Measurements from ENCODE around the gene CLDN22. TPM values are rescaled to one million over a fixed set of nuclear protein-coding genes. Genes with fewer than 3 reads are reported as not detected.

Gene CLDN22
- total and polyA plus RNA-seq, 10 of the 15 experiments (the other 5 are each of a cell fraction or from before 2014, with no cell fraction given): not detected

DNA sequence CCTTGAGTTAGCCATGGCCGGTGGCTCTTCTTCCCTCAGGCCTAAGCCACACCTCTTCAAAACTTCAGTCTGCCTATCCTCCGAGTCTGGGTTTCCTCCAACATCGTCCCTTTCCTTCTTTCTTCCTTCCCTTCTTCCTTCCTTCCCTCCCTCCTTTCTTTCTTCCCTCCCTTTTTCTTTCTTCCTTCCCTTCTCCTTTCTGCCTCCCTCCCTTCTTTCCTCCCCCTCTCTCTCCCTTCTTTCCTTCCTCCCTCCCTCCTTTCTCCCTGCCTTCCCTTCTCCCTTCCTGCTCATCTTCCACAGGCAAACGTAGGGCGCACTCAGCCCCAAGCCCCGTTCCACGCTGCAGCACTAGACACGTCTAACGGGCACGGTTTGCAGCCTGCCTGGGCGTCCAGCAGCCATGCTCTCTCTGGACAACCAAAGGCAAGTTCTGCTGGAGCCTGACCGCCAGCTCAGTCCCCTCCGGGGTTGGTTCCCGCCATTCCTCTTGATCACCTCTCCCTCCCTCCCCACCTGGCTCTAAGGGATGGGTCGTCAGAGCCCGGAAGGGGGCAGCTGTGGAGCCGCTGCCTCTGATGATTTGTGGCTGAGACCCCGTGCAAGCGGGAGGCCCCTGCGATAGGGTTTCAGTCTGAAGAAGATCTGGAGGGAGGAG lies 36.2 kb upstream of the CLDN22 start:
- Histone ChIP-seq H3K27ac (ENCODE audit: control insufficient read depth, insufficient read depth) (no peak overlapping the region), H3K36me3 (ENCODE audit: control insufficient read depth in 2 of 2, insufficient read depth in 2 of 2, low read length in 1 of 2) (no peaks in the 10 kb centered on the region), H3K4me3 (no peak overlapping the region), H2AFZ (ENCODE audit: control insufficient read depth, low read depth, low read length) (no peak overlapping the region), H3K27me3 (replicated peaks in 1 of 2; ENCODE audit: control insufficient read depth in 2 of 2, insufficient read depth in 2 of 2, low read length in 1 of 2) (no peaks in the 10 kb centered on the region), H3K4me2 (ENCODE audit: control insufficient read depth, insufficient read depth) (no peak overlapping the region), H3K9ac (ENCODE audit: control insufficient read depth, insufficient read depth, low read length) (no peak overlapping the region), H4K20me1 (ENCODE audit: control insufficient read depth, insufficient read depth) (no peaks in the 10 kb centered on the region), H3K79me2 (ENCODE audit: control insufficient read depth, insufficient read depth, low read length) (no peaks in the 10 kb centered on the region), H3K9me3 (replicated peaks; ENCODE audit: control insufficient read depth, insufficient read depth, low read length) (no peaks in the 10 kb centered on the region), H3K4me1 (ENCODE audit: control insufficient read depth, insufficient read depth, low read length) (no peaks in the 10 kb centered on the region)
- 34% methylated on average over 20 of the region's 20 CpGs for WGBS (ENCODE audit: insufficient coverage, insufficient replicate concordance, low lambda C conversion rate, missing lambda C conversion rate)
- in situ Hi-C loops (cut with MboI): no loop called here
- ATAC-seq (no peak), DNase-seq (ENCODE audit: low read depth, low spot score) (no peak), FAIRE-seq (no peak)
- no TSS peak for BruUV-seq (replicated peaks)
- ChIA-PET RAD21 (ENCODE audit: unreplicated experiment) (no interaction called here), CTCF (no interaction called here), SMC1A (ENCODE audit: uncharacterized antibody, unreplicated experiment) (no interaction called here), POLR2A (no interaction called here)
- TF ChIP-seq, protein P1, sequence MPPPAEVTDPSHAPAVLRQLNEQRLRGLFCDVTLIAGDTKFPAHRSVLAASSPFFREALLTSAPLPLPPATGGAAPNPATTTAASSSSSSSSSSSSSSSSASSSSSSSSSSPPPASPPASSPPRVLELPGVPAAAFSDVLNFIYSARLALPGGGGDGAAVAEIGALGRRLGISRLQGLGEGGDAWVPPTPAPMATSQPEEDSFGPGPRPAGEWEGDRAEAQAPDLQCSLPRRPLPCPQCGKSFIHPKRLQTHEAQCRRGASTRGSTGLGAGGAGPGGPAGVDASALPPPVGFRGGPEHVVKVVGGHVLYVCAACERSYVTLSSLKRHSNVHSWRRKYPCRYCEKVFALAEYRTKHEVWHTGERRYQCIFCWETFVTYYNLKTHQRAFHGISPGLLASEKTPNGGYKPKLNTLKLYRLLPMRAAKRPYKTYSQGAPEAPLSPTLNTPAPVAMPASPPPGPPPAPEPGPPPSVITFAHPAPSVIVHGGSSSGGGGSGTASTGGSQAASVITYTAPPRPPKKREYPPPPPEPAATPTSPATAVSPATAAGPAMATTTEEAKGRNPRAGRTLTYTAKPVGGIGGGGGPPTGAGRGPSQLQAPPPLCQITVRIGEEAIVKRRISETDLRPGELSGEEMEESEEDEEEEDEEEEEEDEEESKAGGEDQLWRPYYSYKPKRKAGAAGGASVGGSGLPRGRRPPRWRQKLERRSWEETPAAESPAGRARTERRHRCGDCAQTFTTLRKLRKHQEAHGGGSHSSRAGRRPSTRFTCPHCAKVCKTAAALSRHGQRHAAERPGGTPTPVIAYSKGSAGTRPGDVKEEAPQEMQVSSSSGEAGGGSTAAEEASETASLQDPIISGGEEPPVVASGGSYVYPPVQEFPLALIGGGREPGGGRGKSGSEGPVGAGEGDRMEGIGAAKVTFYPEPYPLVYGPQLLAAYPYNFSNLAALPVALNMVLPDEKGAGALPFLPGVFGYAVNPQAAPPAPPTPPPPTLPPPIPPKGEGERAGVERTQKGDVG (CRISPR knock-in tag; IDR thresholded peaks at IDR 0.05): no peak
- TF ChIP-seq POU2F2 (IDR thresholded peaks at IDR 0.05; ENCODE audit: borderline replicate concordance, low read depth, low read length) (no peak), RFX5 (IDR thresholded peaks at IDR 0.05; ENCODE audit: low read depth, low read length) (no peak), TCF12 (IDR thresholded peaks at IDR 0.05; ENCODE audit: low read depth, low read length) (no peak), MYB (IDR thresholded peaks at IDR 0.05; ENCODE audit: borderline replicate concordance, low read depth, low read length) (no peak), ZNF384 (IDR thresholded peaks at IDR 0.05; ENCODE audit: borderline replicate concordance, low read depth, low read length) (no peak), HCFC1 (IDR thresholded peaks at IDR 0.05; ENCODE audit: low read length) (no peak), IKZF2 (IDR thresholded peaks at IDR 0.05) (no peak), PAX8 (IDR thresholded peaks at IDR 0.05) (no peak), ZBED1 (IDR thresholded peaks at IDR 0.05; ENCODE audit: borderline replicate concordance) (no peak), ZNF24 (IDR thresholded peaks at IDR 0.05) (no peak), NFYA (IDR thresholded peaks at IDR 0.05; ENCODE audit: borderline replicate concordance, low read depth, low read length) (no peak), ZNF622 (IDR thresholded peaks at IDR 0.05) (no peak)
- TF ChIP-seq, protein P2, sequence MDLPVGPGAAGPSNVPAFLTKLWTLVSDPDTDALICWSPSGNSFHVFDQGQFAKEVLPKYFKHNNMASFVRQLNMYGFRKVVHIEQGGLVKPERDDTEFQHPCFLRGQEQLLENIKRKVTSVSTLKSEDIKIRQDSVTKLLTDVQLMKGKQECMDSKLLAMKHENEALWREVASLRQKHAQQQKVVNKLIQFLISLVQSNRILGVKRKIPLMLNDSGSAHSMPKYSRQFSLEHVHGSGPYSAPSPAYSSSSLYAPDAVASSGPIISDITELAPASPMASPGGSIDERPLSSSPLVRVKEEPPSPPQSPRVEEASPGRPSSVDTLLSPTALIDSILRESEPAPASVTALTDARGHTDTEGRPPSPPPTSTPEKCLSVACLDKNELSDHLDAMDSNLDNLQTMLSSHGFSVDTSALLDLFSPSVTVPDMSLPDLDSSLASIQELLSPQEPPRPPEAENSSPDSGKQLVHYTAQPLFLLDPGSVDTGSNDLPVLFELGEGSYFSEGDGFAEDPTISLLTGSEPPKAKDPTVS (IDR thresholded peaks at IDR 0.05; ENCODE audit: low read depth, low read length): no peak
- TF ChIP-seq, protein P3, sequence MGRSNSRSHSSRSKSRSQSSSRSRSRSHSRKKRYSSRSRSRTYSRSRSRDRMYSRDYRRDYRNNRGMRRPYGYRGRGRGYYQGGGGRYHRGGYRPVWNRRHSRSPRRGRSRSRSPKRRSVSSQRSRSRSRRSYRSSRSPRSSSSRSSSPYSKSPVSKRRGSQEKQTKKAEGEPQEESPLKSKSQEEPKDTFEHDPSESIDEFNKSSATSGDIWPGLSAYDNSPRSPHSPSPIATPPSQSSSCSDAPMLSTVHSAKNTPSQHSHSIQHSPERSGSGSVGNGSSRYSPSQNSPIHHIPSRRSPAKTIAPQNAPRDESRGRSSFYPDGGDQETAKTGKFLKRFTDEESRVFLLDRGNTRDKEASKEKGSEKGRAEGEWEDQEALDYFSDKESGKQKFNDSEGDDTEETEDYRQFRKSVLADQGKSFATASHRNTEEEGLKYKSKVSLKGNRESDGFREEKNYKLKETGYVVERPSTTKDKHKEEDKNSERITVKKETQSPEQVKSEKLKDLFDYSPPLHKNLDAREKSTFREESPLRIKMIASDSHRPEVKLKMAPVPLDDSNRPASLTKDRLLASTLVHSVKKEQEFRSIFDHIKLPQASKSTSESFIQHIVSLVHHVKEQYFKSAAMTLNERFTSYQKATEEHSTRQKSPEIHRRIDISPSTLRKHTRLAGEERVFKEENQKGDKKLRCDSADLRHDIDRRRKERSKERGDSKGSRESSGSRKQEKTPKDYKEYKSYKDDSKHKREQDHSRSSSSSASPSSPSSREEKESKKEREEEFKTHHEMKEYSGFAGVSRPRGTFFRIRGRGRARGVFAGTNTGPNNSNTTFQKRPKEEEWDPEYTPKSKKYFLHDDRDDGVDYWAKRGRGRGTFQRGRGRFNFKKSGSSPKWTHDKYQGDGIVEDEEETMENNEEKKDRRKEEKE (IDR thresholded peaks at IDR 0.05): no peak
- TF ChIP-seq, protein P4, sequence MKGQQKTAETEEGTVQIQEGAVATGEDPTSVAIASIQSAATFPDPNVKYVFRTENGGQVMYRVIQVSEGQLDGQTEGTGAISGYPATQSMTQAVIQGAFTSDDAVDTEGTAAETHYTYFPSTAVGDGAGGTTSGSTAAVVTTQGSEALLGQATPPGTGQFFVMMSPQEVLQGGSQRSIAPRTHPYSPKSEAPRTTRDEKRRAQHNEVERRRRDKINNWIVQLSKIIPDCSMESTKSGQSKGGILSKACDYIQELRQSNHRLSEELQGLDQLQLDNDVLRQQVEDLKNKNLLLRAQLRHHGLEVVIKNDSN (IDR thresholded peaks at IDR 0.05; ENCODE audit: borderline replicate concordance, extremely low read length, insufficient read depth, low read depth, low read length): no peak
- intact Hi-C loops (cut with micrococcal nuclease; ENCODE audit: unreplicated experiment): no loop called here

Data from GM12878 (cell line).